Measurements from ENCODE around the gene GMIP.
"Not testable (repeated sequence)": the region's sequence is repeated elsewhere in the genome, so short reads cannot be mapped to it uniquely, and the experiment has no call there.

GMIP gene

DNA sequence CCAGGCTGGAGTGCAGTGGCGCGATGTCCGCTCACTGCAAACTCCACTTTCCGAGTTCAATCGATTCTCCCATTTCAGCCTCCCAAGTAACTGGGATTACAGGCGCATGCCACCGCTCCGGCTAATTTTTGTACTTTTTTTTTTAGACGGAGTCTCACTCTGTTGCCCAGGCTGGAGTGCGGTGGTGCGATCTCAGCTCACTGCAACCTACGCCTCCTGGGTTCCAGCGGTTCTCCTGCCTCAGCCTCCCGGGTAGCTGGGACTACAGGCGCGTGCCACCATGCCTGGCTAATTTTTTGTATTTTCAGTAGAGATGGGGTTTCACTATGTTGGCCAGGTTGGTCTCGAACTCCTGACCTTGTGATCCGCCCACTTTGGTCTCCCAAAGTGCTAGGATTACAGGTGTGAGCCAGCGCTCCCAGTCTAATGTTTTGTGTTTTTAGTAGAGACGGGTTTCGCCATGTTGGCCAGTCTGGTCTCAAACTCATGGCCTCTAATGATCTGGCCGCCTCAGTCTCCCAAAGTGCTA, 22.0 kb upstream of the GMIP start:
- not testable (repeated sequence) for H3K9me3 ChIP-seq (ENCODE audit: control insufficient read depth, insufficient read depth, low read length); H3K36me3 ChIP-seq (ENCODE audit: insufficient read depth, low read length); H3K9ac ChIP-seq (ENCODE audit: low read depth, low read length)
- peaks cover 15% of the 10 kb centered on the region; the same call in 1 of the 2 replicates for H3K4me1 ChIP-seq (ENCODE audit: insufficient read depth, low read length)

DNA sequence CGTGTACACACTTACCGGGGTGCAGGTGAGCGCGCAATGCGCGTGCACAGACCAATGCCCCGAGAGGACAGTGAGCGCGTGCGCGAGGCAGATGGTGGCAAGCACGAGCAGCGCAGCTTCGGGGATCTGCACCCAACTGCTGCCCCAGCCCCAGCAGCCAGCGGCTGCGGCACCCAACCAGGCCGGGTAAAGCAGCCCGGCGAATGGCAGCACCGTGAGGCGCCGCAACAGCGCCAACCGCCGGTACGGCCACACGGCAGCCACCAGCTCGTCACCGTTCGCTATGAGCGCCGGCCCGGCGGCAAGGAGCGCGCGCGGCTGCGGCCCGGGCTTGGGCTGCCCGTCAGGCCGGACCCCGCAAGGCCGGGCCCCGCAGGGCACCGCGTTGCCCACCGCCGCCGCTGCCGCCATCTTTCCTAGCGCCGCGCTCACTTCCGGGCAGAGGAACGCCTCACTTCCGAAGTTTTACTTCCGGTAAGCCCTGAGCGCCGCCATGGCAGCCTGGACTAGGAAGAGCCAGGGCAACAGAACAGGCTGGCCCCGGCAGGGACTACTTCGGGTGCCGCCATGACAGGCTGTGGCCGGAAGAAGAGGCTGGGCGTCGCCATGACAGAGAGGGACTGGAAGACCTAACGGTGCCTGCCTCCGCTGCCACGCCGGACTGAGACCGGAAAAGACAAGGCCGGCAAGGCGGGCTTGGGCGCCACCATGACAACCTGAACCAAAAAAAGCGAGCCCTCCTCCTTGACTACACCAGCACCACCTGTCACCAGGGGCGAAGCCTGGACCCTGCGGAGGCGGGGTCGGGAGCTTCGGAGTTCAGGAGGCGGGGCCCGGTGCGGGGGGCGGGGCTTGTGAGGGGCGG, 20.0 kb upstream of the GMIP start, which contains the start of gene ATP13A1:
ATP13A1 (minus strand) TSS at position 421 of the 865 bp plus-strand sequence; CDS start at position 411, 10 bp downstream.
- Histone ChIP-seq H3K36me3 (ENCODE audit: insufficient read depth, low read length) (peaks cover 7% of the 10 kb centered on the region), H3K9me3 (ENCODE audit: control insufficient read depth, insufficient read depth, low read length) (no peaks in the 10 kb centered on the region), H3K9ac (ENCODE audit: low read depth, low read length) (peak within 1 kb of the TSS; percentile 88), H3K4me1 (ENCODE audit: insufficient read depth, low read length) (peaks cover 12% of the 10 kb centered on the region; the same call in 1 of the 2 replicates)

DNA sequence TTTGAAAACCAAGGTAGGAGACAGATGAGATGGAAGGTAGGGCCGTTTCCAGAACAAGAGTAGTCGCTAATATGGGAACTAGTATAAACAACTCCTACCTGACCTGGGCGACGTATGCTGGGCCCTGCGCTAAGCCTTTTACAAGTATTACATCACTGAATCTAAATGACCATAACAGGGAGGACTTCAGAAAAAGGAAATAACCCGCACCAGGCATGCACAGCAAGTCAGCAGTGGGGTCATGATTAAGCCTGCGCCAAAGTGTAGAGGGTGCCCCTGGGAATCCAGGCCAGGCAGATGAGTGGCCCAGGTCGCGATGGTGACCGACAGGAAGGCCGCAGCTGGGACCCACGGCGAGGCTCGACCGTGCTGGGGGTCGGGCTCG, 19.4 kb upstream of the GMIP start:
- Histone ChIP-seq H3K9ac (ENCODE audit: low read depth, low read length) (peak overlapping the region; percentile 88), H3K36me3 (ENCODE audit: insufficient read depth, low read length) (peaks cover 12% of the 10 kb centered on the region), H3K4me1 (ENCODE audit: insufficient read depth, low read length) (peaks cover 12% of the 10 kb centered on the region; the same call in 1 of the 2 replicates), H3K9me3 (ENCODE audit: control insufficient read depth, insufficient read depth, low read length) (no peaks in the 10 kb centered on the region)

DNA sequence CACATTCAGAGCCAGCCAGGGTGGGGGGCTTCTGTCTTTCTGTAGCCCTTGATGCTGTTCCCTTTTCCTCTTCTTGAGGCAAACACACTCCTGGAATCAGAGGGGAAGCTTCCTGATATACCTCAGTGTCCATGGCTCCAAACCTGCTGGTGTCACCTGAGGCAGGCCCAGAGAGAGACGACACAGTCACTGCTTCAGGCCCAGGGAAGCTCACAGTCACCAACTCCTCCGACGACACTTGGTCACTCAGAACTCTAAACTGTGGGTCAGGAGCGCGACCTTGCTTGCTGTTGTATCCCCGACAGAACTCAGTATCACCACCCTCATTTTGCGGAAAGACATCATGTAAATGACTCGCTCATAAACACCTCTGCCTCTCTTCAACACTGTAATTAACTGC, 18.9 kb upstream of the GMIP start:
- Histone ChIP-seq H3K4me1 (ENCODE audit: insufficient read depth, low read length) (peaks cover 12% of the 10 kb centered on the region; the same call in 1 of the 2 replicates), H3K36me3 (ENCODE audit: insufficient read depth, low read length) (peaks cover 14% of the 10 kb centered on the region), H3K9ac (ENCODE audit: low read depth, low read length) (peak overlapping the region; percentile 88; the same call in 1 of the 2 replicates), H3K9me3 (ENCODE audit: control insufficient read depth, insufficient read depth, low read length) (no peaks in the 10 kb centered on the region)

DNA sequence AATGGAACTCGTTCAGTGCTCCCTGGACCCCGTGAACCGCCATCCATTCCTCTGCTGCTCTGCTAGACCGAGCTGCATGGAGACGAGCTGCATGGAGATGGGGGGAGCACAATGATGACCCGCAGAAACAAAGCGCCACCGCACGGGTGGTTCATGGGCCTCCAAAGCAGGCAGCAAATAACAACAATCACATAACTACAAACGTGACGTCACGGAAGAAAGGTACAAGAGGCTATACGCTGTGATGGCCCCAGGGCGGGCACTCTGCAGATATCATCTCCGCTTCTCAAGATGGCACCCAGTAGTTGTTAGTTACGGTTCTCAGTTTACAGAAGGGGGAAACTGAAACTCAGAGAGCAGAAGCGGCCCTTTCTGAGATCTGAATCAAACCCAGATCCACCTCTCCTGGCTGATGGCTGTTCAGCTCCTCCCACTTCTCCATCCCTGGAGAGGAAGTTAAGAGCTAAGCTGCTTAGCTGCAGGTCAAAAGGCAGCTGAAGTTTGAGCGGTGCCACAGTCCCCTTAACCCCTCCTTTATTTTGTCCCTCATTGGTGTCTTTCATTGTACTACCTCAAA, 18.3 kb upstream of the GMIP start:
- Histone ChIP-seq H3K9me3 (ENCODE audit: control insufficient read depth, insufficient read depth, low read length) (no peaks in the 10 kb centered on the region), H3K36me3 (ENCODE audit: insufficient read depth, low read length) (peaks cover 20% of the 10 kb centered on the region), H3K4me1 (ENCODE audit: insufficient read depth, low read length) (peaks cover 12% of the 10 kb centered on the region; the same call in 1 of the 2 replicates), H3K9ac (ENCODE audit: low read depth, low read length) (no peak overlapping the region)

DNA sequence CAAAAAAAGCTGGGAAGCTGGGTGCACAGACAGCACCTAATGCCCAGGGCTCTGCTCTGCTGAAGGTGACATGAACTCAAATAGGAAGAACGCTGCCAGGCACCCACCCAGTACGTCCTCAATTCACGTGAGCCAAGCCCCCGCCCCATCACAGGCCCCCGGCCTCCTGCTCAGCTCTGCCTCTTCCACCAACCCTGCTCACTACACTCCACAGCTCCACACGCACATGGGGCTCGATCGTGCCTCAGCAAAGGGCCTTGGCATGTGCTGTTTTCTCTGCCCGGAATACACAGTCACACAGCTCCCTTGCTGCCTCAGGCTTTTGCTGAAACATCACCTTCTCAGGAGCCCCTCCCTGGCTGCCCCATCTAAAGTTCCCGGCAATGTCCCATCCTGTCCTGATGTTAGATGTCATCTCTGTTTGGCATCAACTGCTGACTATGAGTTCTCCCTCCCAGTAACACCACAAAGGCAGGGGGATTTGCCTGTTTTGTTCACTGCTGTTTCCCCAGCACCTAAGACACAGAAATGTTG, 17.8 kb upstream of the GMIP start:
- Histone ChIP-seq H3K9ac (ENCODE audit: low read depth, low read length) (no peak overlapping the region), H3K4me1 (ENCODE audit: insufficient read depth, low read length) (peaks cover 12% of the 10 kb centered on the region; the same call in 1 of the 2 replicates), H3K36me3 (ENCODE audit: insufficient read depth, low read length) (peaks cover 25% of the 10 kb centered on the region), H3K9me3 (ENCODE audit: control insufficient read depth, insufficient read depth, low read length) (no peaks in the 10 kb centered on the region)

DNA sequence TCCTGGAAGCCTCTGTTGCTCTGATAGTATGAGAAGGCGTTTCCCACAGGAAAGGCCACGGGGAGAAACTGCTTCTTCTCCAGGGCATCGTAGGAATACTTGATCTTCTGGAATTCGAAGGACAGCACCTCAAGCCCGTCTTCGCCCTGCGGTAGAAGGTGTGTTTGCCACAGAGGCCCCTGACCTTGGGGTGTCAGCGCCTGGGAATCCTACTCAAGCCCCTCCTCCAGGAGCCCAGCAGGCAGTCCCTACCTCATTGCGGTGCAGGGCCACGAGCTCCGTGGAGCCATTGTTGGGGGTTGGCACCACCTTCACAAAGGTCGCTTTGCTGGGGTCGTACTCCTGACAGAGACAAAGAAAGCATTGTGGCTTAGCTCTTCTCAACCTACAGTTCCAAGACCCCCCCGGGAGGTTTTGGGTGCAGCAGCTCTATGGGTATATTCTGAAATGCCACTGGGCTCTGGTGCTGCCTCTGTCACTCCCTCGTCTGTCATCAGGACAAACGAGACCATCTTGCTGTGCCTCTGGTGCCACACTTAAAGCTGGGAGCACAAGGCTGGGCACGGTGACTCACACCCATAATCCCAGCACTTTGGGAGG, 16.3 kb upstream of the GMIP start:
- no peak overlapping the region for H3K9ac ChIP-seq (ENCODE audit: low read depth, low read length)
- peaks cover 28% of the 10 kb centered on the region for H3K36me3 ChIP-seq (ENCODE audit: insufficient read depth, low read length)
- peaks cover 12% of the 10 kb centered on the region; the same call in 1 of the 2 replicates for H3K4me1 ChIP-seq (ENCODE audit: insufficient read depth, low read length)
- H3K9me3 ChIP-seq (ENCODE audit: control insufficient read depth, insufficient read depth, low read length), result no peaks in the 10 kb centered on the region

DNA sequence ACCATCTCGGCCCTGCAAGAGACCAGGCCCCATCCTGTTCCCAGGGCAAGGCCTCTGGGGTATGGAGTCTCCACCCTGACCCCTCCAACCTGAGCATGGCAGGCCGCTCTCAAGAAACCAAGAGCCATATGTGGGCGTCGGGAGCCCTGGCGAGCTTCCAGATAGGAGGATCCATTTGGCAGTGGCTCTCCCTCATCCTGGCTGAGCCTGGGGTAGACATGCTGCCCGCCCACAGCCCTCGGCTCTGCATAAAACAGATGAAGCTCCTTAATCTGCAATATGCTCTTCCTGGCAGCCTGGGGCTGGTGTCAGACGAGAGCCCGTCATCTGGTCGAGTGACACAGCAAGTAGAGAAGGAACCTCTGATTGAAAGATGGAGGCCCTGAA, 13.9 kb upstream of the GMIP start:
- Histone ChIP-seq H3K36me3 (ENCODE audit: insufficient read depth, low read length) (peaks cover 28% of the 10 kb centered on the region), H3K9ac (ENCODE audit: low read depth, low read length) (no peak overlapping the region), H3K9me3 (ENCODE audit: control insufficient read depth, insufficient read depth, low read length) (no peaks in the 10 kb centered on the region), H3K4me1 (ENCODE audit: insufficient read depth, low read length) (peaks cover 10% of the 10 kb centered on the region; the same call in 1 of the 2 replicates)

DNA sequence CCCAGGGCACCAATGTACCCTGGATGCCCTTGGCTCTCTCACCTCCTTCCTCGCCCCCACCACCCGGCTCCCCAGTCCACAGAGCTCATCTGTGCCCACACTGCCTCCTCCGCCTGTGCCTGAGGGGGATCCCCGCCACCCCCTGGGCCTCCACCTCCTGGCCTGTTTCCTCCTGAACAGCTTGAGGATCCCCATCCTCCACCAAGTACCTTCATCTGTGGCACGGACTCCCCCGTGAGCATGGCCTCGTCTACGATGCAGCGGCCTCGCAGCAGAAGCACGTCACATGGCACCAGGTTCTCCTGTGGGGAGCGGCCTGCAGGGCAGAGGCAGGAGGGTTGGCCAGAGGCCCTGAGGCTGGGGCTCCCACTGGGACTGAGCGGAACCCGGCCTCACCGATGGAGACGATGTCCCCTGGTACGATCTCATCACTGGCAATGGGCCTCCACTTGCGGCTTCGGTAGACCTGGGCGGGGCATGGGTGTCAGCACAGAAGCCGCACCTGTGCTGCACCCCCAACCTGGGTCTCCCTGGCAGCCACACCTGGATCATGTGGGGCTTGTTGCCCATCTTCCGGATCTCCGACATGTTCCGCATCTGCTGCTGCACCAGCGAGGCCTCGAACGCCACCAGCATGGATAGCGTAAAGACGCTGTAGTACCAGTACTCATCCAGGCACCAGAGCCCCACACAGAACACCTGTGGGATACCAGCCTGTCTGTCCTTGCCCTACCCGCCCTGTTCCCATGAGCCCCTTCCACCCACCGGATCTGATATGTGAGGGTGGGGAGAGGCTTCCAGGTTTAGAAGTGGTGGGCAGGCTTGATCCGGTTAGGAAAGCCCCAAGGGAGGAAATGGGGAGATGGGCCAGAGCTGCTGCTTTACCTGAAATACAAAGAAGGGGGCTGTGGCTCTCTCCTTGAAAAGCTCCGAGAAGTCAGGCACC, 13.3 kb upstream of the GMIP start:
- peaks cover 4% of the 10 kb centered on the region; the same call in 1 of the 2 replicates for H3K4me1 ChIP-seq (ENCODE audit: insufficient read depth, low read length)
- no peaks in the 10 kb centered on the region for H3K9me3 ChIP-seq (ENCODE audit: control insufficient read depth, insufficient read depth, low read length)
- H3K9ac ChIP-seq (ENCODE audit: low read depth, low read length), result no peak overlapping the region
- peaks cover 28% of the 10 kb centered on the region for H3K36me3 ChIP-seq (ENCODE audit: insufficient read depth, low read length)

DNA sequence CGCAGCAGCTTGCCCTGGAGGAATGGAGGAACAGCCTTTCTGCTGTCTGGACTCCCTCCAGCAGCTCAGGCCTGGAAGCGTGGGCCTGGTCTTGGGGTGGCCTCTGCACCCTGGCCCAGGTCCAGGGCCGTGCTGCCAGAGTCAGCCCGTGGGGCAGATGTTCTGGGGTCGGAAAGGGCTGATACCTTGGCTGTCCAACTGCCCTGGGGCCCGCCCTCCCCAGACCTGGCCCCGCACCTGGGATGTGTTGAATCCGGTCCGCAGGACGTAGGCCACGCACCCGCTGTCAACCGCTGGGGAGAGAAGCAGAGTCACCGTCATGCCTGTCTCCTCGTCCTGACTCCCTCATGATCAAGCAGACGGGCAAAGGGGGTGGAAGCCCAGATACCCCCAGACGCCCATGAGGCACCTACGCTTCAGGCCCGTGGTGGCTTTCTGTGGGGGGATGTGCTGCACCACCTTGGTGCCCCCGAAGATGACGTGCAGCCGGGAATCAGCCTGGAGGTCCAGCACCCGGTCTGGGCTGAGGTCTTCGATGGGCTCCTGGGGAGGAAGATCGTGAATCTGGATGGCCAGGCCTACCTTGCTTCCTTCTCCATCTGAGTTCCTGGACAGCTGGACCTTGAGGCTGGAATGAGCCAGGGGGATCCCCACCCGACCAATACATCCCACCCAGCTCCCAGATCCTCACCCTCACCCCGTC, 12.3 kb upstream of the GMIP start:
- no peak overlapping the region for H3K9ac ChIP-seq (ENCODE audit: low read depth, low read length)
- no peaks in the 10 kb centered on the region for H3K9me3 ChIP-seq (ENCODE audit: control insufficient read depth, insufficient read depth, low read length)
- peaks cover 34% of the 10 kb centered on the region for H3K36me3 ChIP-seq (ENCODE audit: insufficient read depth, low read length)
- no peaks in the 10 kb centered on the region for H3K4me1 ChIP-seq (ENCODE audit: insufficient read depth, low read length)

DNA sequence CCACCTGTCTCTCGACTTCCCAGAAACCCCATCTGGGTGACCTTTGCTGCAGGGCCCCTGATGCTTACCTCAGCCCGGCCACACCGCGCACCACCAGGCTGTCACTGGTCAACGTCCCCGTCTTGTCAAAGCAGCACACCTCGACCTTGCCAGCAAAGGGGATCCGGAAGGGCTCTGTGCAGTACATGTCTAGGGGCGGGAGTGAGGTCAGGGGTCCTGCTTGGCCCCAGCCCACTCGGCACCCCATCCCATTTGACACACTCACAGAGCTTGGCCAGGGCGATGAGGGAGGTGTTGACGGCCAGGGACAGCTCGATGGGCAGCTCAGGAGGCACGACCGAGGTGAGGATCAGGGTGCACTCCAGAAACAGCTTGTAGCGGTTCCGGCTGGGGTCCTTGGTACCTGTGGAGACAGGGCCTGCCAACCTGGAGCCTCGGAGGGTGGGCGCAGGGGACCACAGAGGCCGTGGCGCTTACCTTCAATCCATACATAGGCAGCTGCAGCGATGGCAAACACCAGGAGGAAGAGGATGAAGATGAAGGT, 11.7 kb upstream of the GMIP start:
- Histone ChIP-seq H3K9me3 (ENCODE audit: control insufficient read depth, insufficient read depth, low read length) (no peaks in the 10 kb centered on the region), H3K4me1 (ENCODE audit: insufficient read depth, low read length) (no peaks in the 10 kb centered on the region), H3K36me3 (ENCODE audit: insufficient read depth, low read length) (peaks cover 34% of the 10 kb centered on the region), H3K9ac (ENCODE audit: low read depth, low read length) (no peak overlapping the region)

DNA sequence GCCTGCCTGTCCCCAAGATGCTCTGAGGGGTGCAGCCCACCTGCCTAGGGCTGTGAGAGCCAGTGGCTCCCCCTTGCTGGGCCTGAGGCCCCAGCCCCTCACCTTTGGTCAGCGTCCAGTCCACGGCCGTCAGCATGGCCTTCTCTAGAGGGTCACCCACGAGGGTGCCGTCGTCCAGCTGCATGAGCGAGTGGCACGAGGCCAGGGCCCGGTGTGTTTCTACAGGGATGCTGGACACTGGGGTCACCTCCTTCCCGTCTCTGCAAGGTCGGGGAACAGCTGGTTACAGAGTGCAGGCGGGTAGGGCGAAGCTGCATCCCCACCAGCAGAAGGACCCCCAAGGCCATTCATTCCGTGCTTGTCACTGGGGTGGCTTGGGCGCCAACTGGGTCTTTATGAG, 11.0 kb upstream of the GMIP start:
- peaks cover 34% of the 10 kb centered on the region for H3K36me3 ChIP-seq (ENCODE audit: insufficient read depth, low read length)
- no peak overlapping the region for H3K9ac ChIP-seq (ENCODE audit: low read depth, low read length)
- no peaks in the 10 kb centered on the region for H3K4me1 ChIP-seq (ENCODE audit: insufficient read depth, low read length)
- H3K9me3 ChIP-seq (ENCODE audit: control insufficient read depth, insufficient read depth, low read length), result no peaks in the 10 kb centered on the region

Measured in ES-I3 (cell line).